ENCODE measurements around the gene TFAP2A.

Gene TFAP2A

GRCh38 chr6:10408457-10408856 lies 6.4 kb downstream of the TFAP2A start:
- DNase-seq (ENCODE audit: low read depth) = no peak
- H3K4me3 ChIP-seq (ENCODE audit: low read depth, low read length) = no peak overlapping the region
- TF ChIP-seq CTCF (IDR thresholded peaks at IDR 0.05; ENCODE audit: insufficient read depth, low read depth, low read length, missing control alignments) = no peak

GRCh38 chr6:10407674-10408054 lies 7.2 kb downstream of the TFAP2A start:
- no peak for DNase-seq (ENCODE audit: low read depth)
- H3K4me3 ChIP-seq (ENCODE audit: low read depth, low read length) = no peak overlapping the region
- TF ChIP-seq CTCF (IDR thresholded peaks at IDR 0.05; ENCODE audit: insufficient read depth, low read depth, low read length, missing control alignments) = no peak

GRCh38 chr6:10407018-10407673 lies 7.7 kb downstream of the TFAP2A start:
- peak; percentile 49 for DNase-seq (ENCODE audit: low read depth)
- no peak for TF ChIP-seq CTCF (IDR thresholded peaks at IDR 0.05; ENCODE audit: insufficient read depth, low read depth, low read length, missing control alignments)
- H3K4me3 ChIP-seq (ENCODE audit: low read depth, low read length) = no peak overlapping the region; the same call in 1 of the 2 replicates

GRCh38 chr6:10406556-10406955 lies 8.3 kb downstream of the TFAP2A start:
- DNase-seq (ENCODE audit: low read depth) = no peak
- no peak for TF ChIP-seq CTCF (IDR thresholded peaks at IDR 0.05; ENCODE audit: insufficient read depth, low read depth, low read length, missing control alignments)
- no peak overlapping the region for H3K4me3 ChIP-seq (ENCODE audit: low read depth, low read length)

- H3K4me3 ChIP-seq (ENCODE audit: low read depth, low read length) = peak overlapping the region; percentile 84
- DNase-seq (ENCODE audit: low read depth) = no peak
- TF ChIP-seq CTCF (IDR thresholded peaks at IDR 0.05; ENCODE audit: insufficient read depth, low read depth, low read length, missing control alignments) = no peak
Observed at GRCh38 chr6:10405513-10405900, 9.4 kb downstream of the TFAP2A start.

GRCh38 chr6:10404799-10405512 lies 9.9 kb downstream of the TFAP2A start:
- H3K4me3 ChIP-seq (ENCODE audit: low read depth, low read length) = peak overlapping the region; percentile 84
- no peak for TF ChIP-seq CTCF (IDR thresholded peaks at IDR 0.05; ENCODE audit: insufficient read depth, low read depth, low read length, missing control alignments)
- DNase-seq (ENCODE audit: low read depth) = peak; percentile 37

Data from GM12865 (cell line).